ENCODE results near the gene EPN2.

DNA sequence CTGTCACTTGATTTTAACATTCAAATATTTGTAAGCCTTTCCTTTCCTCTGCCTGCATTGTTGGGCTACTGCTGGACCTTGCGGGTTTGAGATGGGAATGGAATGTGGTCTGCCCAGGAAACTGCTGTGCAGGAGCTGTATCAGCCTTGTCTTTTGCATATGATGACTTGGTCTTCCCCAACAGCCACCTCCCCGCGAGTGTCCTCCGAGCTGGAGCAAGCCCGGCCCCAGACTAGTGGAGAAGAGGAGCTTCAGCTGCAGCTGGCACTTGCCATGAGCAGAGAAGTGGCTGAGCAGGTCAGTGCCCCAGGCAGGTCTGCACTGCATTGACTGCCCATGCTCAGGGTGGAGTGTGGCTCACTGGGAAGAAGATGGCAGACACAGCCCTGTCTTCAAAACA is 72.5 kb downstream of the EPN2 start:
- TF ChIP-seq, protein P1, sequence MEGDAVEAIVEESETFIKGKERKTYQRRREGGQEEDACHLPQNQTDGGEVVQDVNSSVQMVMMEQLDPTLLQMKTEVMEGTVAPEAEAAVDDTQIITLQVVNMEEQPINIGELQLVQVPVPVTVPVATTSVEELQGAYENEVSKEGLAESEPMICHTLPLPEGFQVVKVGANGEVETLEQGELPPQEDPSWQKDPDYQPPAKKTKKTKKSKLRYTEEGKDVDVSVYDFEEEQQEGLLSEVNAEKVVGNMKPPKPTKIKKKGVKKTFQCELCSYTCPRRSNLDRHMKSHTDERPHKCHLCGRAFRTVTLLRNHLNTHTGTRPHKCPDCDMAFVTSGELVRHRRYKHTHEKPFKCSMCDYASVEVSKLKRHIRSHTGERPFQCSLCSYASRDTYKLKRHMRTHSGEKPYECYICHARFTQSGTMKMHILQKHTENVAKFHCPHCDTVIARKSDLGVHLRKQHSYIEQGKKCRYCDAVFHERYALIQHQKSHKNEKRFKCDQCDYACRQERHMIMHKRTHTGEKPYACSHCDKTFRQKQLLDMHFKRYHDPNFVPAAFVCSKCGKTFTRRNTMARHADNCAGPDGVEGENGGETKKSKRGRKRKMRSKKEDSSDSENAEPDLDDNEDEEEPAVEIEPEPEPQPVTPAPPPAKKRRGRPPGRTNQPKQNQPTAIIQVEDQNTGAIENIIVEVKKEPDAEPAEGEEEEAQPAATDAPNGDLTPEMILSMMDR (IDR thresholded peaks at IDR 0.05 in 2 of 3, conservative IDR thresholded peaks at IDR 0.05 in 1 of 3; ENCODE audit: control insufficient read depth in 2 of 3, extremely low read depth in 1 of 3, insufficient read depth in 1 of 3, low read depth in 3 of 3, low read length in 3 of 3) = no peak
- TF ChIP-seq, protein P2, sequence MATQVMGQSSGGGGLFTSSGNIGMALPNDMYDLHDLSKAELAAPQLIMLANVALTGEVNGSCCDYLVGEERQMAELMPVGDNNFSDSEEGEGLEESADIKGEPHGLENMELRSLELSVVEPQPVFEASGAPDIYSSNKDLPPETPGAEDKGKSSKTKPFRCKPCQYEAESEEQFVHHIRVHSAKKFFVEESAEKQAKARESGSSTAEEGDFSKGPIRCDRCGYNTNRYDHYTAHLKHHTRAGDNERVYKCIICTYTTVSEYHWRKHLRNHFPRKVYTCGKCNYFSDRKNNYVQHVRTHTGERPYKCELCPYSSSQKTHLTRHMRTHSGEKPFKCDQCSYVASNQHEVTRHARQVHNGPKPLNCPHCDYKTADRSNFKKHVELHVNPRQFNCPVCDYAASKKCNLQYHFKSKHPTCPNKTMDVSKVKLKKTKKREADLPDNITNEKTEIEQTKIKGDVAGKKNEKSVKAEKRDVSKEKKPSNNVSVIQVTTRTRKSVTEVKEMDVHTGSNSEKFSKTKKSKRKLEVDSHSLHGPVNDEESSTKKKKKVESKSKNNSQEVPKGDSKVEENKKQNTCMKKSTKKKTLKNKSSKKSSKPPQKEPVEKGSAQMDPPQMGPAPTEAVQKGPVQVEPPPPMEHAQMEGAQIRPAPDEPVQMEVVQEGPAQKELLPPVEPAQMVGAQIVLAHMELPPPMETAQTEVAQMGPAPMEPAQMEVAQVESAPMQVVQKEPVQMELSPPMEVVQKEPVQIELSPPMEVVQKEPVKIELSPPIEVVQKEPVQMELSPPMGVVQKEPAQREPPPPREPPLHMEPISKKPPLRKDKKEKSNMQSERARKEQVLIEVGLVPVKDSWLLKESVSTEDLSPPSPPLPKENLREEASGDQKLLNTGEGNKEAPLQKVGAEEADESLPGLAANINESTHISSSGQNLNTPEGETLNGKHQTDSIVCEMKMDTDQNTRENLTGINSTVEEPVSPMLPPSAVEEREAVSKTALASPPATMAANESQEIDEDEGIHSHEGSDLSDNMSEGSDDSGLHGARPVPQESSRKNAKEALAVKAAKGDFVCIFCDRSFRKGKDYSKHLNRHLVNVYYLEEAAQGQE (IDR thresholded peaks at IDR 0.05; ENCODE audit: low read depth, low read length) = no peak
- TF ChIP-seq POLR2A (IDR thresholded peaks at IDR 0.05; ENCODE audit: low read depth, low read length) = no peak
- TF ChIP-seq HDAC2 (IDR thresholded peaks at IDR 0.05) = no peak

Measured in GM12878 (cell line).